HepG2 (cell line): ENCODE data around the gene NAALADL1. TPM values are rescaled to one million over a fixed set of nuclear protein-coding genes. Genes with fewer than 3 reads are reported as not detected.

Experiments
- ATAC-seq: fragments of 200-7000 bp; cut with Tn5 transposase; 3 replicates; pipeline ENCODE4 v1.9.1; 2020; ENCODE audit warnings: mild to moderate bottlenecking, moderate library complexity
- BruUV-seq: library from RNA; stranded (reverse); fragments of 400-500 nt; replicated peaks from 2 replicates; lab custom pipeline; 2021; lab: Mats Ljungman, UMichigan
- CTCF ChIA-PET: fragments of 300-600 bp; formaldehyde crosslinking; extraction: SDS; loops from one replicate; lab custom pipeline; 2021; ENCODE audit warnings: low total read pairs, inconsistent platforms, low intra/inter-chr PET ratio; lab: Yijun Ruan, JAX
- POLR2A ChIA-PET: fragments of 350-600 bp; sonication (Branson Sonifier 250); formaldehyde crosslinking; loops from one replicate; lab custom pipeline; 2020; ENCODE audit warnings: antibody characterized with exemption, inconsistent platforms; lab: Yijun Ruan, JAX
- DNase-seq: peaks from one replicate; pipeline ENCODE4 v3.0.0-alpha.2; 2015; ENCODE audit warnings: low spot score
- FAIRE-seq: peaks from 3 replicates; lab custom pipeline; 2011; peaks lifted over from hg19 to GRCh38; lab: Jason Lieb, UNC
- H2AFZ ChIP-seq: one replicate; pipeline ENCODE4 v1.6.1; 2011; ENCODE audit warnings: low read length, inconsistent platforms
- H3K27ac ChIP-seq: fragments of 300-600 bp; 3 replicates; pipeline ENCODE4 v1.8.0; 2011; ENCODE audit warnings: mixed run types, mild to moderate bottlenecking, mixed read lengths, low read length, inconsistent platforms; ENCODE audit not compliant: insufficient read depth; ENCODE audit errors: extremely low read length
- H3K27me3 ChIP-seq, 2 experiments: fragments of 200-600 bp in 1 of 2; 2 replicates in 1 of 2; 3 replicates in 1 of 2; pipeline versions ENCODE4 v1.6.0 to v1.8.0; 2011; ENCODE audit warnings: low read length in 2 of 2, mild to moderate bottlenecking in 2 of 2, moderate library complexity in 2 of 2, inconsistent platforms in 1 of 2; ENCODE audit not compliant: insufficient read depth in 2 of 2, control insufficient read depth in 1 of 2
- H3K36me3 ChIP-seq, 2 experiments: fragments of 200-600 bp in 1 of 2; replicated peaks in 1 of 2; 2 replicates in 1 of 2; 3 replicates in 1 of 2; pipeline versions ENCODE4 v1.5.1 to v1.8.0; 2011; ENCODE audit warnings: low read length in 2 of 2, inconsistent platforms in 1 of 2; ENCODE audit not compliant: insufficient read depth in 2 of 2, control insufficient read depth in 1 of 2
- H3K4me1 ChIP-seq: 2 replicates; pipeline ENCODE4 v1.5.1; 2012; ENCODE audit warnings: low read length, inconsistent platforms; ENCODE audit not compliant: insufficient read depth
- H3K4me2 ChIP-seq: 2 replicates; pipeline ENCODE4 v1.6.0; 2011; ENCODE audit warnings: low read depth, low read length, inconsistent platforms
- H3K4me3 ChIP-seq, 3 experiments: fragments of 200-600 bp in 1 of 3; sonication (generic), shearing (Covaris generic) in 1 of 3; replicated peaks in 1 of 3; 2 replicates each; pipeline ENCODE4 v1.5.1; 2011 to 2016; ENCODE audit warnings: low read length in 3 of 3, inconsistent platforms in 2 of 3, low read depth in 2 of 3, mild to moderate bottlenecking in 2 of 3, control low read depth in 1 of 3, mixed read lengths in 1 of 3; ENCODE audit not compliant: insufficient read depth in 1 of 3
- H3K79me2 ChIP-seq: one replicate; pipeline ENCODE4 v1.6.1; 2011; ENCODE audit warnings: low read length, inconsistent platforms; ENCODE audit not compliant: insufficient read depth
- H3K9ac ChIP-seq: 2 replicates; pipeline ENCODE4 v1.6.0; 2011; ENCODE audit warnings: mild to moderate bottlenecking, low read depth, low read length, inconsistent platforms; ENCODE audit not compliant: insufficient read depth
- H3K9me3 ChIP-seq: 2 replicates; pipeline ENCODE4 v1.5.1; 2012; ENCODE audit warnings: mild to moderate bottlenecking, low read length
- H4K20me1 ChIP-seq: 2 replicates; pipeline ENCODE4 v1.6.0; 2011; ENCODE audit warnings: inconsistent platforms, mild to moderate bottlenecking, low read length, moderate library complexity; ENCODE audit not compliant: insufficient read depth
- HHEX ChIP-seq: IDR thresholded peaks from 2 replicates; pipeline ENCODE4 v1.6.1; 2016; ENCODE audit warnings: control low read depth
- MEIS1 ChIP-seq: sonication (generic); formaldehyde crosslinking; IDR thresholded peaks from 2 replicates; pipeline ENCODE4 v1.9.0; 2021; ENCODE audit warnings: mild to moderate bottlenecking, missing genetic modification reagents, moderate library complexity, borderline replicate concordance
- MXI1 ChIP-seq: IDR thresholded peaks from 3 replicates; pipeline ENCODE4 v1.6.1; 2012; ENCODE audit warnings: low read depth, low read length, inconsistent platforms, borderline replicate concordance
- PITX1 ChIP-seq: sonication (generic); formaldehyde crosslinking; IDR thresholded peaks from 2 replicates; pipeline ENCODE4 v1.5.1; 2020; ENCODE audit warnings: mild to moderate bottlenecking, missing genetic modification reagents
- SOX6 ChIP-seq, 2 experiments: fragments of 450-650 bp in 1 of 2; sonication (generic) in 1 of 2; formaldehyde crosslinking in 1 of 2; IDR thresholded peaks; 2 replicates each; pipeline versions ENCODE4 v1.4.0 to v1.6.1; 2017 to 2020; ENCODE audit warnings: antibody characterized with exemption in 1 of 2, mild to moderate bottlenecking in 1 of 2, missing genetic modification reagents in 1 of 2
- ZBTB38 ChIP-seq: sonication (generic); formaldehyde crosslinking; IDR thresholded peaks from 2 replicates; pipeline ENCODE4 v1.5.1; 2020; ENCODE audit warnings: mild to moderate bottlenecking, missing genetic modification reagents
- ZNF674 ChIP-seq: sonication (generic); formaldehyde crosslinking; IDR thresholded peaks from 2 replicates; pipeline ENCODE4 v1.5.0; 2020; ENCODE audit warnings: low read depth, mild to moderate bottlenecking, missing genetic modification reagents
- WGBS: methylation state at CpG from one replicate; pipeline ENCODE4 v1.1.6; 2017; ENCODE audit warnings: low lambda C conversion rate; 5-methylcytosine and 5-hydroxymethylcytosine counted together
- in situ Hi-C: cut with HindIII; loops from 2 replicates; pipeline ENCODE4 v1.10.0; 2017; ENCODE audit warnings: low pct_unique_long_range_greater_than_20kb; ENCODE audit not compliant: extremely low pct_ligation_motif_present
- intact Hi-C: fragments of 100-400 bp; cut with micrococcal nuclease; formaldehyde crosslinking; loops from one replicate; pipeline ENCODE4 v1.10.0; 2022; ENCODE audit not compliant: unreplicated experiment
- polyA plus RNA-seq, 8 experiments: library from polyadenylated mRNA; depleted of rRNA in 3 of 8; stranded (reverse) in 7 of 8; unstranded in 1 of 8; fragments of >200 nt; fragmentation: Illumina TruSeq in 4 of 8; extraction: Trizol in 4 of 8; gene quantifications; 2 replicates each; pipeline versions ENCODE4 v1.2.1 to v1.2.3, GENCODE V29; 2011 to 2016; ENCODE audit warnings: low read depth in 4 of 8, missing spikeins in 1 of 8, mixed read lengths in 1 of 8; ENCODE audit not compliant: insufficient read depth in 1 of 8
- total RNA-seq, 5 experiments: library from RNA; depleted of rRNA; stranded (reverse); fragments of >200 nt; fragmentation: Illumina TruSeq; extraction: Trizol; gene quantifications; 2 replicates each; pipeline ENCODE4 v1.2.3, GENCODE V29; 2016; ENCODE audit warnings: low read depth in 1 of 5
- TF ChIP-seq, protein P1 (sequence below): sonication (generic); formaldehyde crosslinking; IDR thresholded peaks from 2 replicates; pipeline ENCODE4 v1.4.0; 2020; ENCODE audit warnings: mild to moderate bottlenecking, low read depth, missing genetic modification reagents
- TF ChIP-seq, protein P2 (sequence below): sonication (generic); formaldehyde crosslinking; IDR thresholded peaks from 2 replicates; pipeline ENCODE4 v1.5.0; 2020; ENCODE audit warnings: mild to moderate bottlenecking, missing genetic modification reagents, borderline replicate concordance
- TF ChIP-seq, protein P3 (sequence below): sonication (generic); formaldehyde crosslinking; IDR thresholded peaks from 2 replicates; pipeline ENCODE4 v1.4.0; 2020; ENCODE audit warnings: mild to moderate bottlenecking, missing genetic modification reagents

Gene NAALADL1
- total and polyA plus RNA-seq, 2 of the 13 experiments (the other 11 are each of a cell fraction or from before 2014, with no cell fraction given), result 9.3 to 33.9 TPM

DNA sequence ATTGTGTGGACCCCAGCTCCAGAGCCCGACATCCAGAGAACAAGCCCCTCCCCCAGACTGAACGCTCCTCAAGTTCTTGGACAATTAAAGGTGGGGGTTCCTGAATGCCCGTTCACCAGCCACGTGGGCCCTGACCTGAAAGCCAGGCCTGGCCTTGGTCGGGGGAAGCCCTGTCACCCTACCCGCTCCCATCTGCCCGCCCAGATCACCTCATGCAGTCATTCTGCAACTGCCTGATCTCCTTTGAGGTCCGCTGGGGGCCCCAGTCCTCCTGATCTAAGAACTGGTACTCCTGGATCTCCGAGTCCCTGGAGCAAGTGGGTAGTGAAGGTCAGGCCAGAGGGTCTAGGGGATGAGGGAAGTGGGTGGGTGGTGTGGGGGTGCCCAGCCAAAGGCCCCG lies 9.1 kb upstream of the NAALADL1 start:
- 80% methylated on average over 5 of the region's 10 CpGs for WGBS
- no peak overlapping the region for H2AFZ ChIP-seq
- no peaks in the 10 kb centered on the region for H4K20me1 ChIP-seq
- FAIRE-seq (no peak), ATAC-seq (no peak), DNase-seq (no peak)
- H3K79me2 ChIP-seq, result no peaks in the 10 kb centered on the region
- intact Hi-C loops, result no loop called here
- in situ Hi-C loops, result loop anchor here (5.0 kb wide), 1 partner anchor 40 kb away; the partner anchor contains the start of gene SNX15
- H3K4me3 ChIP-seq, result peak overlapping the region in 1 of 3 experiments; percentile 79; a peak in 1 of 6 replicates
- H3K27me3 ChIP-seq, result no peaks in the 10 kb centered on the region
- H3K9ac ChIP-seq, result no peak overlapping the region
- ChIA-PET CTCF (no interaction called here), POLR2A (interaction anchor here (2.2 kb wide), 1 partner anchor 27 kb away, joined by 10 read pairs; the partner anchor contains the start of gene SAC3D1)
- peaks cover 45% of the 10 kb centered on the region for H3K4me1 ChIP-seq
- H3K9me3 ChIP-seq, result no peaks in the 10 kb centered on the region
- BruUV-seq, result no TSS peak
- no peaks in the 10 kb centered on the region for H3K36me3 ChIP-seq
- TF ChIP-seq MXI1, result no peak
- peak; percentile 58; the same call in 1 of the 2 replicates for TF ChIP-seq ZBTB38
- peak overlapping the region; percentile 87; the same call in 1 of the 2 replicates for H3K4me2 ChIP-seq
- H3K27ac ChIP-seq, result no peak overlapping the region

DNA sequence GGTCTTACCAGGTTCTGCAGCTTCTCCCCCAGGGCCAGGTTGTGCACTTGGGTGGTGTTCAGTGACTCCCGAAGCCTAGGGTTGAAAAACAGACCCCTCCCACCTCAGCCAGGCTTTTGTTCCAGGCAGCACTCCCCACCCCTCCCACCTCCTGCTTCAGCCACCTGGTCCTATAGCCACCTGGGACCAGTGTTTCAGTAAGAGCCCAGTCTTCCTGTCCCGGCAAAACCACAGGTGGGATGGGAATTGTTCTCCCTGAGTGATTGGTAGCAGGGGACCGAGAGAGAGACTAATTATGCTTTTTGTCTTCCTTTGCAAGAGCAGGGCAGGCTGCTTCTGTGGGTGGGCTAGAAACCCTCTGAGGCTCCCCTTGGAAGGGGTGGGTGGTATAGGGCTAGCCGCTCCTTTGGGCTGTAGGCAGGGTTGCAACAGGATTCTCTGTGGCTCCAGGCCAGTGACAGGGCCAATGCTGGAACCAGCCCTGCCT lies 8.5 kb upstream of the NAALADL1 start:
- peak overlapping the region; percentile 74 for H3K9ac ChIP-seq
- POLR2A ChIA-PET, result interaction anchor here (1.2 to 2.2 kb wide), 11 partner anchors 9 to 356 kb away, joined by 4 to 10 read pairs (median 5); partner anchors contain the start of genes ARL2, NEAT1, SAC3D1 and TM7SF2
- WGBS, result 36% methylated on average over 3 of the region's 4 CpGs
- TF ChIP-seq, protein P1, sequence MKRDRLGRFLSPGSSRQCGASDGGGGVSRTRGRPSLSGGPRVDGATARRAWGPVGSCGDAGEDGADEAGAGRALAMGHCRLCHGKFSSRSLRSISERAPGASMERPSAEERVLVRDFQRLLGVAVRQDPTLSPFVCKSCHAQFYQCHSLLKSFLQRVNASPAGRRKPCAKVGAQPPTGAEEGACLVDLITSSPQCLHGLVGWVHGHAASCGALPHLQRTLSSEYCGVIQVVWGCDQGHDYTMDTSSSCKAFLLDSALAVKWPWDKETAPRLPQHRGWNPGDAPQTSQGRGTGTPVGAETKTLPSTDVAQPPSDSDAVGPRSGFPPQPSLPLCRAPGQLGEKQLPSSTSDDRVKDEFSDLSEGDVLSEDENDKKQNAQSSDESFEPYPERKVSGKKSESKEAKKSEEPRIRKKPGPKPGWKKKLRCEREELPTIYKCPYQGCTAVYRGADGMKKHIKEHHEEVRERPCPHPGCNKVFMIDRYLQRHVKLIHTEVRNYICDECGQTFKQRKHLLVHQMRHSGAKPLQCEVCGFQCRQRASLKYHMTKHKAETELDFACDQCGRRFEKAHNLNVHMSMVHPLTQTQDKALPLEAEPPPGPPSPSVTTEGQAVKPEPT, result no peak
- TF ChIP-seq ZNF674 (CRISPR knock-in tag) (no peak), HHEX (CRISPR knock-in tag) (no peak), MEIS1 (no peak), SOX6 (IDR thresholded peaks at IDR 0.05) (no peak), SOX6 (CRISPR knock-in tag; IDR thresholded peaks at IDR 0.05) (0 out of 2 replicates have a peak, but pooled peaks have one; percentile 19), PITX1 (CRISPR knock-in tag) (peak; percentile 41; the same call in 1 of the 2 replicates)
- TF ChIP-seq, protein P2, sequence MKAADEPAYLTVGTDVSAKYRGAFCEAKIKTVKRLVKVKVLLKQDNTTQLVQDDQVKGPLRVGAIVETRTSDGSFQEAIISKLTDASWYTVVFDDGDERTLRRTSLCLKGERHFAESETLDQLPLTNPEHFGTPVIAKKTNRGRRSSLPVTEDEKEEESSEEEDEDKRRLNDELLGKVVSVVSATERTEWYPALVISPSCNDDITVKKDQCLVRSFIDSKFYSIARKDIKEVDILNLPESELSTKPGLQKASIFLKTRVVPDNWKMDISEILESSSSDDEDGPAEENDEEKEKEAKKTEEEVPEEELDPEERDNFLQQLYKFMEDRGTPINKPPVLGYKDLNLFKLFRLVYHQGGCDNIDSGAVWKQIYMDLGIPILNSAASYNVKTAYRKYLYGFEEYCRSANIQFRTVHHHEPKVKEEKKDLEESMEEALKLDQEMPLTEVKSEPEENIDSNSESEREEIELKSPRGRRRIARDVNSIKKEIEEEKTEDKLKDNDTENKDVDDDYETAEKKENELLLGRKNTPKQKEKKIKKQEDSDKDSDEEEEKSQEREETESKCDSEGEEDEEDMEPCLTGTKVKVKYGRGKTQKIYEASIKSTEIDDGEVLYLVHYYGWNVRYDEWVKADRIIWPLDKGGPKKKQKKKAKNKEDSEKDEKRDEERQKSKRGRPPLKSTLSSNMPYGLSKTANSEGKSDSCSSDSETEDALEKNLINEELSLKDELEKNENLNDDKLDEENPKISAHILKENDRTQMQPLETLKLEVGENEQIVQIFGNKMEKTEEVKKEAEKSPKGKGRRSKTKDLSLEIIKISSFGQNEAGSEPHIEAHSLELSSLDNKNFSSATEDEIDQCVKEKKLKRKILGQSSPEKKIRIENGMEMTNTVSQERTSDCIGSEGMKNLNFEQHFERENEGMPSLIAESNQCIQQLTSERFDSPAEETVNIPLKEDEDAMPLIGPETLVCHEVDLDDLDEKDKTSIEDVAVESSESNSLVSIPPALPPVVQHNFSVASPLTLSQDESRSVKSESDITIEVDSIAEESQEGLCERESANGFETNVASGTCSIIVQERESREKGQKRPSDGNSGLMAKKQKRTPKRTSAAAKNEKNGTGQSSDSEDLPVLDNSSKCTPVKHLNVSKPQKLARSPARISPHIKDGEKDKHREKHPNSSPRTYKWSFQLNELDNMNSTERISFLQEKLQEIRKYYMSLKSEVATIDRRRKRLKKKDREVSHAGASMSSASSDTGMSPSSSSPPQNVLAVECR (CRISPR knock-in tag), result 0 out of 2 replicates have a peak, but pooled peaks have one; percentile 15
- TF ChIP-seq, protein P3, sequence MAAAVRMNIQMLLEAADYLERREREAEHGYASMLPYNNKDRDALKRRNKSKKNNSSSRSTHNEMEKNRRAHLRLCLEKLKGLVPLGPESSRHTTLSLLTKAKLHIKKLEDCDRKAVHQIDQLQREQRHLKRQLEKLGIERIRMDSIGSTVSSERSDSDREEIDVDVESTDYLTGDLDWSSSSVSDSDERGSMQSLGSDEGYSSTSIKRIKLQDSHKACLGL, result 0 out of 2 replicates have a peak, but pooled peaks have one; percentile 31

More for the DNA sequence above, 8.5 kb upstream of the NAALADL1 start:
- CTCF ChIA-PET, result no interaction called here
- Histone ChIP-seq H3K36me3 (no peaks in the 10 kb centered on the region), H3K79me2 (no peaks in the 10 kb centered on the region), H3K27ac (peak overlapping the region; percentile 59), H3K4me2 (peak overlapping the region; percentile 87), H4K20me1 (no peaks in the 10 kb centered on the region), H3K4me1 (peaks cover 39% of the 10 kb centered on the region), H3K27me3 (no peaks in the 10 kb centered on the region), H3K9me3 (no peaks in the 10 kb centered on the region), H2AFZ (no peak overlapping the region), H3K4me3 (peak overlapping the region; percentile 65 to 79 (median 67))
- no TSS peak for BruUV-seq
- intact Hi-C loops, result no loop called here
- ATAC-seq (peak; percentile 26), FAIRE-seq (peak; percentile 8), DNase-seq (no peak)
- in situ Hi-C loops, result loop anchor here (5.0 kb wide), 1 partner anchor 40 kb away; the partner anchor contains the start of gene SNX15
